ENCODE measurements around the gene ZNRF2.
"Not testable (repeated sequence)": the region's sequence is repeated elsewhere in the genome, so short reads cannot be mapped to it uniquely, and the experiment has no call there.

Gene ZNRF2

DNA sequence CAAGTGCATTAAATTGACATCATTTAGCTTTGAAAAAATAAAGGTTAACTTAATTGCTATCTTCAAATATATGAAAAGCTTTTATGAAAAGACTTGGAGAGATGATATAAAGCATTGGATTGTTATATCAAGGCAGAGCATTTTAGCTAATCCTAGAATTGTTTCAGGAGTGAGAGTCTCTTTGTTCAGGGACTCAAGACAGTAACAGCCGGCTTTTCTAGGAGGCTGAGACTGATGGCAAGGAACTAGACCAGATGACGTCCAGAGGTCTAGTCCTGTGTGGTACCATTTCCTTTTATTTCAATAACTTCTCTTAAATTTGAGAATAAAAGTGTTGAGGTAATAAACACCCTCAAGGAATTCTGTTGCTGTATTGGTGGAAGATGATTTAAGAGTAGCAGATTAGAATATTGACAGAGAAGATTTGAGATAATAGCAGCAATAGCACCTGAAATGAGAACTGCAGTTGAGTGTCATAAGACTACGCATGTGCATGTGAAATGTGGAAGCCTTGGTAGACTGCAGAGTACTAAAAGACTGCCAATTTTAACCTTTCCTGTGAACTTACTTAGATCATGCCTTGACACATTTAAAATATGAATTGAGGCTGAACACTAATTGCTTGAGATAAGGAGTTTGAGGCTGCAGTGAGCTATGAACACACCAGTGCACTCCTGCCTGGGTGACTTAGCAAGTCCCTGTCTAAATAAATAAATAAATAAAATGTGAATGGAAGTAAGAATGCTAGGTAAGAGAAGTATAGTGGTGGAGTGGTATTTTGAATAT, 79.6 kb downstream of the ZNRF2 start:
- DNase-seq, result no peak

DNA sequence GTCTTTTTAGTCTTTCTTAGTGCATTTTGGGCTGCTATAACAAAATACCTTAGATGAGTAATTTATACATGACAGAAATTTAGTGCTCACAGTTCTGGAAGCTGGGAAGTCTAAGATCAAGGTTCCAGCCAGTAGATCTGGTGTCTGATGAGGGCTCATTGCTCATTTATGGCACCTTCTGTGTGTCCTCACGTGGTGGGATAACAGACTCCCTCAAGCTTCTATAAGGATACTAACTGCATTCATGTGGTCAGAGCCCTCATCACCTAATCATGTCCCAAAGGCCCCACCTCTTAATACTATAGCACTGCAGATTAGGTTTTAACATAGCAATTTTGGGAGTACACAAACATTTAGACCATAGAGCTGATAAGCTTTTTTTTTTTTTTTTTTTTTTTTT, 80.4 kb downstream of the ZNRF2 start:
- DNase-seq, result no peak

DNA sequence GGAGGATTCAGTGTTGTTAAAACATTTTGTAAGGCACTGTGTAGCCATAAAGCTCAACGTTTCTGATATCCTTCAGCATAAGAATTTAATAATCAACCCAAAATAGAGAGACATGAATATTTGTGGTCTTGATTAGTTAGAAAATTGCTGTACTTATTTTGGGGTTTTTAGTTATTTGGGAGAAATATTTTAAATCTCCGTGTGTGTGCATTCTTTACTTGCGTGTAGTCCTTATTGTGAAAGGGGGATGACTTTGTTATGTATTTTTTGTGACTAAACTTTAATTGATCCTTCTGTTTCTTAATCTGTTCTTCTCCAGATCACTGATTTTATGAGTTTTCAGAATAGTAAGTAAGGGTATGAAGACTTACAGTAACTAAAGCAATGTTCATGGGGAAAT, 81.2 kb downstream of the ZNRF2 start:
- no peak for DNase-seq

DNA sequence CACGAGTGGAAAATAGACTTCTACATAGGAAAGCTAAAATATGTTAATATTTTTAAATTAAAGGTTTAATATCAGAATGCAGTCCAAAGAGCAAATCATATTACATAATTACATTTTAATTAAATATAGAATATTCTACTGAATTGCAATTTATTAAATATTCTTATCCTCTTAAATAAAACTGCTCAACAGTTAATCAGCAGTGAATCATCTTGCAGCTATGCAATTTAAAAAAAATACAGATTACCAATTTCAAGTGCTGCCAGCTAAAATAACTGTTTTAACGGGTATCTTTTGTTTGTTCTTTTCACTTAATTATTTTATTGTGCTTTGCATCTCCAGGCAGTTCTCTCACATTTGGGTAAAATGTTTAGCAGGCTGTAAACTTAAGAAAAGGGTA, 82.2 kb downstream of the ZNRF2 start:
- no peak for DNase-seq

DNA sequence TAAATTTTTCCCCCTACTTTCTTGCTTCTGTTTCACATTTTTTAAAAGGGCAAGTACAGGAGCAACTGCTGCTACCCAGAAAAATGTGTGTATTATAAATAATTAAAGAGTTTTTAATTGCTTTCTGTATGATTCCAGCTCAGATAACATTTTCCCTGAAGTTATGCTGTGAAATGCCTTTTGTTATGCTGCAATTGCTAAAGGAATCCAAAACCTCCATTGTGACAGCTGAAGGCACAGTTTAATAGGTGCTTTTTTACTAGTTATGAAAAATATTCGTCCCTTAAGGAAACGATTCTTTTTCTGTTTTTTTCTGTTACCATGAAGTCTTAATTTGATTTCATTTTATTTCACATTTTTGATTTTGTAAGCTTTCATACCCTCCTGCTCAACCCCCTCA, 83.2 kb downstream of the ZNRF2 start:
- DNase-seq, result no peak

DNA sequence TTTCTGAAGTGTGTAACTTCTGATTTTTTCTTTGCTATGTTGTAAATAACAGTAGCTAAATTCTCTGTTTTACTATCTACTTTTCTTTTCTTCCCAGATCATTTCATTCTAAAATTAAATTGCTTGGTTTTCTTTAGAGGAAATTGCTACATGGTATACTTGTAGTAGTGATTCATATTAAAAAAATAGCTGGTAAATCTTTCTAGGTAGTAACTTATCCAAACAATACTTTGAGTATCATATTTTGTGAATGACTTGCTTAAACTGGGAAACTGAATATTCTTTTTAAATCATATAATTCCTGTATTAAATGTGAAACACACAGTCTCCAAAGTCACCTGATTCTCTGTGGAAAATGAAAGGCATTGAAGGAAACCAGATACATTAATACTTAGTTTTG, 85.5 kb downstream of the ZNRF2 start:
- no peak for DNase-seq

DNA sequence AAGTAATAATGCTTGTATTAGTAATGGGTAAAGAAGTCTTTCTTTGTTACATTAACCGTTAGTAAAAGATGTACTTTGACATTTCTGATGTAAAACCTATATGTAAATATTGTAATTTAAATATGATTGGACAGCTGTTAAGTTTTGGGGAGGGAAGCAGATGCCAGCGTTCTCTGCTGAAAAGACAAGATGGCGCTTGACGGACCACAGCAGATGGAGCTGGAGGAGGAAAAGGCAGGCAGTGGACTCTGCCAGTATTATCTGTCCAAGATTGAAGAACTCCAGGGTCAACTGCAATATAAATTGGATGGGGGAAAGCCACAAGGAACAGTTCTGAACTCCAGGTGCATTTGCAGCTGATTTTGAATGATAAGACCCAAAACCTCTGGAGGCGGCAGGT, 86.9 kb downstream of the ZNRF2 start:
- no peak for DNase-seq

DNA sequence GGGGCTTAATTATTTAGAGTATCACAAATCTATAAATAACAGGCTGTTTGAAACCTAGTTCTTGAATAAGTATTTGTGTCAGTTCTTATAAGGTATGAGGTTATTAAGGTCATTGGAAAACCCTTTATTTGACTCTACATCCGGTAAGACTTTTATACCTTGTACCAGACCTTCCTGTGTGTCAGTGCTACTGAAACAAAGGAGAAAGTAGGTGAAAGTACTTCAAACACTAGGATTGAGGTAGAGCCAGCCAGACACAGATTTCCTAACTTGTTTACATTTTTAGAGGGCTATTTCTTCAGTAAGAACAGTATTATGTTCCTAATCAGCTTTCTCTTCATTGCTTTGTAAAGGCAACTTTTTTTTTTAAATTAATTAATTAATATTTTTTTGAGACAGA, 93.9 kb downstream of the ZNRF2 start:
- DNase-seq, result no peak

DNA sequence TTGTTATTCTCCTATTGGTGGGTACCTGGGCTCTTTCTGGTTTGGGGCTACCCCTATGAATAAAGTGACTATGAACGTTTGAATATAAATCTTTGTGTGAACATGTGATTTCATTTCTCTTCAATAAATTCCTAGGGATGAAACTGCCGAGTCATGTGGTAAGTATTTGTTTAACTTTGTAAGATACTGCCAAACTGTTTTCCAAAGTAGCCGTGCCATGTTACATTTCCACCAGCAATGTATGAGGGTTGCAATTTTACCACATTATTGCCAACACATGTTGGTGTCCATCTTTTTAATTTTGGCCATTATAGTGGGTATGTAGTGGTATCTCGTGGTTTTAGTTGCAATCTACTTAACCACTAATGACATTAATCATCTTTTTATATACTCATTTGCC, 94.7 kb downstream of the ZNRF2 start:
- no peak for DNase-seq

DNA sequence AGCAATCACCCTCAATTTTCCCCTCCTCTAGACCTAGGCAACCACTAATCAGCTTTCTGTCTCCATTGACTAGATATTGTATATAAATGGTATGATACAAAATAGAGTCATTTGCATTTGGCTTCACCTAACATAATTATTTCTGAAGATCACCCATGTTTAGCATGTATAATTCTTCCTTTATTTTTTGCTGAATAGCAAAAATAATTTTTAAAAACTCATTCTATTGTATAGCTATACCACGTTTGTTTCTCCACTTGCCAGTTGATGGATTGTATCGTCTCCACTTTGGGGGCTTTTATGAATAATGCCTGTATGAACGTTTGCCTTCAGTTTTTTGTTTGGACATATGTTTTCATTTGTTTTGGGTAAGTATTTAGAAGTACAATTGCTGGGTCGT, 95.3 kb downstream of the ZNRF2 start:
- no peak for DNase-seq

DNA sequence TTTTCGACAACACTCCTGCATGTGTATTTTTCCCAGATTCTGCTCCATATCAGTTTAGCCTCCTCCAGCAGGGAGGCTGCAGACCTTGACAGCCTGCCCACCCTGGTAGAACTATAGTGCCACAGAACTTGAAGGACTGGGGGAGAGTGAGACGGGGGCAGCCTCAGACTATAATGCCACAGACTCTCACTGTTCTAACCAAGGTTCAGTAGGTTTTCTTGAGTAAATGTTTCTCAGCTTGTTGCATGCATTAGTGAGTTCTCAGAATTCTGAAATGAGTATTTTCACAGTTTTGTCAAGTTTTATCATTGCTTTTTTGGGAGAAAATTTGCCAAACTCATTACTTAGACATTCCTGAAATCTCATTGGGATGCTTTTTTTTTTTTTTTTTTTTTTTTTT, 95.9 kb downstream of the ZNRF2 start:
- DNase-seq, result no peak

DNA sequence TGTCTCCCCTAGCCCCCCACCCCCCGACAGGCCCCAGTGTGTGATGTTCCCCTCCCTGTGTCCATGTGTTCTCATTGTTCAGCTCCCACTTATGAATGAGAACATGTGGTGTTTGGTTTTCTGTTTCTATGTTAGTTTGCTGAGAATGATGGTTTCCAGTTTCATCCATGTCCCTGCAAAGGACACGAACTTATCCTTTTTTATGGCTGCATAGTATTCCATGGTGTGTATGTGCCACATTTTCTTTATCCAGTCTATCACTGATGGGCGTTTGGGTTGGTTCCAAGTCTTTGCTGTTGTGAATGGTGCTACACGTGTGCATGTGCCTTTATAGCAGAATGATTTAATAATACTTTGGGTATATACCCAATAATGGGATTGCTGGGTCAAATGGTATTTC, 96.4 kb downstream of the ZNRF2 start:
- DNase-seq, result not testable (repeated sequence)

DNA sequence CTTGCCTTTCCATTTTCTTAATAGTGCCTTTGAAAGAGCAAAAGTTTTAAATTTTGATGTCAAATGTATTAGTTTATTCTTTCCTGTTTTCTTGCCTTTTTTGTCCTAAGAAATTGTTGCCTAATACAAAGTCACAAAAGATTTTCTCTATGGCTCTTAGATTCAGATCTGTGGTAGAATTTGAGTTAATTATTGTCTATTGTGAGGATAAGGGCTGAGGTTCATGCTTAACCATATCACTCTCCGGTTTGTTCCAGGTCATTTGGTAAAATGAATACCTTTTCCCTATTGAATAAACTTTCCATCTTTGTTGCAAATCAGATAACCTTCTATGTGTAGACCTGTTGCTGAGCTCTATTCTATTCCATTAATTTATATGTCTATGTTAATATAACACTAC, 98.2 kb downstream of the ZNRF2 start:
- DNase-seq, result no peak

DNA sequence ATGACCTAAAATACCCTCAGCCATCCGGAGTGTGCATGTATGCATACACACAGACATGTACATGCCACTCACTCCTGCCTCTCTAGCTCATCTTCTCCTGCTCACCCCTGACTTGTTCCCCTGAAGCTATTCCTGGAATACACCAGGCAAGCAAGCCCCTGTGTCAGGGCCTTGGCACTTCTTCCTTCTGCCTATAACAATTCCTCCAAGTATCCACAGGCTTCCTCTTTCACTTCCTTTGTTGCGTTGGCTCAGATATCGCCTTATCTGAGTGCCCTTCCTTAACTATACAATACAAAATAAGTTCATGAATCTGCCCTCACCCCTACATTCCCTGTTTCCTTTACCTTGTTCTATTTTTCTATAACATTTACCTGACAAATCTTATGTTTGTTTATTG, 105.4 kb downstream of the ZNRF2 start:
- no peak for DNase-seq

DNA sequence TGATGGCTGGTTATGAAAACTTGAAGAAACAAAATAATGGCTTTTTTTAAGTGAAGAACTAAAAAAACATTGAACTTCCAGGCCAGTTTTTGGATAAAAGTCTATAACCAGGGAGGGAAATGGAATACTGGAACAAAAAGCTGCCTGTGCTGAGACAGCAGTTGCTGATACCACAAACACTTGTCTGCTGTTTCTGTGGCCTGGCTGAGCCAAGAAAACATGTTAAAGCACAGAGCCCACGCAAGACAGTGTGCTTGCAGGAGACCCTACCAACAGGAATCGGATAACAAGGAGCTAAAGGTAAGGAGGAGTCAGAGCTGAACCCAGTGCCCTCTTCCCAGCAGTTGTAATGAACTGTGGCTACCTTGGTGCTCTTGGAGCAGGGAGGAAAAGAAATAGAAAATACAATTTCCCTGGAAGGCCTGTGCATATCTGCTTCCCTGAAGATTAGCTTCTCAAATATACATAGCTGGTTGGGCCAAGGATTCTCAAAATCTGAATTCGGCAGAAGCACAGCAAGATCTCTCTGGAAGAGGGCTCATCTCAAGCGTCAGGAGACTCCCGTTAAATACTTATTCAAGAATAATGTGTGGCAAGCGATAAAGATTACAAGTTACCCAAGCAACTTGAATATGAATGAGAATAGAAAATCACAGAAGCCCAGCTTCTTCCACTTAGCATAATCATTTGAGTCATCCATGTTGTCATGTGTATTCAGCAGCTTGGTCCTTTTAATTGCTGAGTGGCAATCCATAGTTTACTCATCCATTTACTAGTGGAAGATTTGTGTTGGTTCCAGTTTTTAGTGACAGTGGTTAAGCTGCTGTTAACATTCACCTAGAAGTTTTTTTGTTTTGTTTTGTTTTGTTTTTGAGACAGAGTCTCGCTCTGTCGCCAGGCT, 106.6 kb downstream of the ZNRF2 start:
- no peak for DNase-seq

DNA sequence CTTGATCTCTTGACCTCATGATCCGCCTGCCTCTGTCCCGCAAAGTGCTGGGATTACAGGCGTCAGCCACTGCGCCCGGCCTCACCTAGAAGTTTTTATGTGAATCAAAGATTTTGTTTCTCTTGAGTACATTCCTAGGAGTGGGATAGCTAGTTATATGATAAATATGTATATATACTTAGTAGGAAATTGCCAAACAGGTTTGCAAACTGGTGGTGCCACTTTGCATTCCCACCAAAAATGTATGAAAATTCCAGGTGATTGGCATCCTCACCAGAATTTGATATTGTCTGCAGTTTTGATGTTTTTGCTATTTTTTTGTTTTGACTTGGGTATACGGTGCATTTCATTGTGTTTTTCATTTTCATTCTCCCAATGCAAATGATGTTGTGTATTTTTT, 107.4 kb downstream of the ZNRF2 start:
- no peak for DNase-seq

DNA sequence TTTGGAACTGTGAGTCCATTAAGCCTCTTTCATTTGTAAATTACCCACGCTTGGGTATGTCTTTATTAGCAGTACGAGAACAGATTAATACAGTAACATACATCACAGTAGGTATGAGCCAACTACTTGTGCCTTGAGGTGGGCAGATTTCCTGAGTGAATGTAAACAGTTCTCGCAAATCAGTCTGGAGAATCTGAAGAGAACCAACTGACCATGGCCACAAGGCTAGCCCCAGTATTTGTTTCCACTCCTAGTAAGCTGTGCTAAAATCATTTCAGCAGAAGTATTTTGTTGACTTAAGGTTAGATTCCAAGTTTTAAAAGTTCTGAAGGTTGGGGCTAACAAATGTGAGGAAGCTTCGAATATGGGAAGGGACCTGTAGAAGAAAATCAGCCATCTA, 111.3 kb downstream of the ZNRF2 start:
- DNase-seq, result no peak

DNA sequence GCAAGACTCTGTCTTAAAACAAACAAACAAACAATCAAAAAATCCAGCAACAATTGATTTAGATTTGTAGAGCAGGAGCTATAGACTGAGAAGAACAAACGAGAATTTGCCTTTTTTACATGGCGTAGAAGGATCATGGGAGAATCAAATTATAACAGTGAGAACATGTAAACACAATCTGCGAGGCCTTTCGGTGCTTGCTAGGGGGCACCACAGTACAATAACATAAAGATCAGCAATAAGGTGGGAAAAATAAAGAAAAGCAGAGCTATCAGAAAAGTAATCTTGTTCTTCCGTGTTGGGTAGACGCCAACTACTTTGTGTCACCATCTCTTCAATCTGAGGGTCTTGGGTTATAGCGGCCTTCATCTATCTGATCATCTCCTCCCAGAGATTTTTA, 112.0 kb downstream of the ZNRF2 start:
- DNase-seq, result no peak

DNA sequence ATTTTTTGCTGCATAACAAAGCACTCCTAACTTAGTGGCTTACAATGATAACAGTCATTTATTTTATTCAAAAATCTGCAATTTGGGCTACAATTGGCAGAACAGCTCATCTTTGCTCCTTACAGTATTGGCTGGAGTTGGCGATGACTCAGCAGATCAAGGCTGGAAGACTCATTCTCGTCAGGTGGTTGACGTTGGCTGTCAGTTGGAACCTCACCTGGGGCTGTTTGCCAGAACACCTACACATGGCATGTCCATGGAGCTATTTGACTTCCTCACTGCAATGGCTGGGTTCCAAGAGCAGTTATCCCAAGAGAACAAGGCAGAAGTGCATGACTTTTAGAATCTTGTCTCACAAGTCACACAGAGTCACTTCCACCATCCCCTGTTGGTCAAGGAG, 119.1 kb downstream of the ZNRF2 start:
- no peak for DNase-seq

DNA sequence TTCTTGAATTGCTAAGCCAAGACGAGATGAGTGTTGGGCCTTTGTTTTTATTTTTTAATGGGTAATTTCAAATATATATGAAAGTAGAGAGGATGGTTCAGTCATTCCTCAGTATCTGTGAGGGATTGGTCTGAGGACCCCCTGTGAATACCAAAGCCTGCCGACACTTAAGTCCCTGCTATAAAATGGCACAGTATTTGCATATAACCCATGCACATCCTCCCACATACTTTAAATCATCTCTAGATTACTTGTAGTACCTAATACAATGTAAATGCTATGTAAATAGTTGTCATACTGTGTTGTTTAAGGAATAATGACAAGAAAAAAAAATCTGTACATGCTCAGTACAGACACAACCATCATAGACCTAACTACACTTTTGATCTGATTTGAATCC, 120.8 kb downstream of the ZNRF2 start:
- DNase-seq, result no peak

DNA sequence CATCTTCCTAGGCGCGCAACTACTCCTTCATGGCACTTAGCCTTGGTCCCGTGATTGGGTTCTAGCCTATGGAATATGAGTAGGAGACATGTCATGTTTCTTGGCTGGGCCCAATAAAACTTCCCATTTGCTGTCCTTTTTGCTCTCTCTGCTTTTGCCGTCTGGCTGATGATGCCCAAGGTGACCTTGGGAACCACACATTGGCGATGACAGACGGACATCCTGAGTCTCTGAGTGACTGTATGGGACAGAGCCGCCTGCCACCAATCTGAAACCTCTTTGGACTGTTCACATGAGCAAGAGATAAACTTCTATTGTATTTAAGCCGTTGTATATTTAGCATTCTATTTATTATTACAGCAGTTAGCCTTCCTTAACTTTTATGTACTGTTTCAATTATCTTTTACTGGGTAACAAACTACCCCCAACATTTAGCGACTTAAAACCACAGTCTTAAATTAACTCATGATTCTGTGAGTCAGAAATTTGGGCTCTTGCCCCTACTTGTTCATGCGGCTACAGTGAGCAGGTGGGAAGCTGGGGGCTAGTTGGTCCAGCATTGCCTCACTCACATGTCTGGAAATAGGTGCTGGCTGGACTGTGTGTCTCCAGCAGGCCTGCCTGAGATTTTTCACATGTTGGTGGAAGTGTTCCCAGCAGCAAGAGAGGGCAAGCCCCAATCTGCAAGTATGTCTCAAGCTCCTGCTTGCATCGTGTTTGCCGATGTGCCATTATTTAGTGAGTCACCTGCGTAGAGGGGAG, 122.4 kb downstream of the ZNRF2 start:
- no peak for DNase-seq

DNA sequence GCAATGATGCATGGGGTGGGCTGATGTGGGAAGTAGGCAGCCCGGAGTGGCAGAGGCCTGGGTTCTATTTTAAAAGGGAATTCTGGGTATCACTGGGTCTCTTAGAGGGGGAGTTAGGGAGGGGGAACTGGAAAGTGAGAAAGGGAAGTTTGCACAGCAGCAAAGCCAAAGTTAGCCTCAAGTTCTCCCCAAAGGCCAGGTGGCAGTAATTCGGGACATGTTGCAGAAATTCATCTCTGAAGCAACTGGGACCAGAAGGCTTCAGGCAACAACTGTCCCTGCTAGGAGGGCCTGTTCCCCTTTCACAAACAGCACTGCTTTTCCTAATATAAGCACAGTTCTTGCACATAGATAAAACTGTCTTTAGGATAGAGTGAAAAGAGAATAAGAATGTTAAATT, 126.8 kb downstream of the ZNRF2 start:
- DNase-seq, result no peak

DNA sequence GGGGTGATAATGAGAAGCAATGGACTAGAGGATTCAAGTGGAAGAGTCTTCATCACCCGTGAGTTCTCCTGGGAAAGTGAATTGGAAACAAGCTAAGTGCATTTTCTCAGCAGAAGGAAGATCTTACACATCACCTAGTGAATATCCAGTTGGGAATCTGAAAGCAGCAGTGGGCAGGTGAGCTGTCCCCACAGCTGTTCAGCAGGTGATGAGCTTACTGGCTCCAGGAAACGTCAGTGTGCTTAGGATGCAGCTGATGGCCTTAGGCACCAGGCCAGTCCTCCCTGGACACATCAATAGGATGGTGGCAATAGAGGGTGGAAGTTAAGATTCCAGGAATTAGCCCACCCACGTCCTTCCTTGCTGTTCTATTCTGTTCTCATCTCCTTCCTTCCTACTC, 127.5 kb downstream of the ZNRF2 start:
- DNase-seq, result no peak

Measured in stimulated activated CD4-positive, alpha-beta T cell treated with anti-CD3 and anti-CD28 coated beads, Interleukin-2, amount 100 ng/mL, for 24 hours (primary cell).